Left cardiac atrium (tissue), 4 donors: ENCODE data around the gene MORN5. TPM values are rescaled to one million over a fixed set of nuclear protein-coding genes. Genes with fewer than 3 reads are reported as not detected.
A peak's percentile ranks its signal among the peaks of the same experiment; 100 is the strongest.

ENCODE experiments used
- ATAC-seq, 2 donors: fragments of 200-7000 bp; cut with Tn5 transposase; one replicate each; pipeline ENCODE4 v1.9.1; 2020; ENCODE audit warnings: mild to moderate bottlenecking in 2 of 2, moderate library complexity in 2 of 2
- DNase-seq: peaks from one replicate; pipeline ENCODE4 v3.0.0-alpha.2; 2020
- intact Hi-C, 2 donors: fragments of 100-400 bp; cut with DNase I; formaldehyde crosslinking; loops; one replicate each; pipeline versions ENCODE4 v1.14.1 to v1.15.1; 2022 to 2023
- total RNA-seq, 2 donors: library from RNA; stranded (reverse); fragmentation: NEBNext Ultra II Directional; extraction: Animal tissue kit (Norgen Biotek cat#: 25700); gene quantifications; one replicate each; pipeline ENCODE4 v1.2.1, GENCODE V29; 2021
- donor health status: DM: no; HTN: yes; CAD: no.
- donor health status: DM: no; HTN: yes; CAD: no; lungs with severe emphysema.
- donor health status: DM: yes; HTN: yes; CAD: no.
- donor health status: Dilated cardiomyopathy.

Gene MORN5
- total RNA-seq, 2 donors from 2014 or later: not detected

GRCh38 chr9:122122903-122123632, 36.6 kb upstream of the MORN5 start:
- ATAC-seq (peak; percentile 15 to 21), DNase-seq (peak; percentile 70)

GRCh38 chr9:122124048-122124447, 35.7 kb upstream of the MORN5 start:
- ATAC-seq: no peak
- intact Hi-C loops: loop anchor here in 1 of 2 donors (10.0 kb wide), 2 partner anchors 131 to 691 kb away; no protein-coding TSS in a partner anchor
- DNase-seq: no peak

More at GRCh38 chr9:122122903-122123632, 36.6 kb upstream of the MORN5 start:
- intact Hi-C loops: loop anchor here (1.0 to 10.0 kb wide), 3 partner anchors 24 to 692 kb away; no protein-coding TSS in a partner anchor

DNA sequence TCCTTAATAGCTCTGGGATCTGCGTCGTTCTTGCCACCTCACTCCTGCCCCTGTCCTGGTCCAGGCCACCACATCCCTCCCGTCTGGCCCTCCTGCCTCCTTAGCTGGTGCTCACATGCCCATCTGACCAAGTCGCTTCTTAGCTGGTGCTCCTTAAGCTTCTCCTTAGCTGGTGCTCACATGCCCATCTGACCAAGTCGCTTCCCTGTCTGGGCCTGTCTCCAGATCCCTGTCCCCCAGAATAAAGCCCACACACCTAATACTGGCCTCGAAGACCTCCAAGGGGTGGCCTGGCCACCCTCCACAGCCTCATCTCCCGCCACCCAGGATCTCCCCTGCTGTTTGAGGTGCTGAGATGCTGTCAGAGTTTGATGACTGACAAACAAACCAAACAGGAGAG, 35.2 kb upstream of the MORN5 start:
- no peak for DNase-seq
- intact Hi-C loops: loop anchor here in 1 of 2 donors (10.0 kb wide), 2 partner anchors 130 to 690 kb away; no protein-coding TSS in a partner anchor
- no peak for ATAC-seq

GRCh38 chr9:122125158-122125508, 34.6 kb upstream of the MORN5 start:
- DNase-seq: peak; percentile 79
- intact Hi-C loops: loop anchor here (1.0 to 10.0 kb wide), 3 partner anchors 130 to 690 kb away; no protein-coding TSS in a partner anchor
- peak; percentile 82 to 89 for ATAC-seq

GRCh38 chr9:122125509-122126330, 34.0 kb upstream of the MORN5 start:
- ATAC-seq (peak; percentile 23 to 54), DNase-seq (no peak)
- intact Hi-C loops: loop anchor here (1.0 to 10.0 kb wide), 3 partner anchors 129 to 689 kb away; no protein-coding TSS in a partner anchor

GRCh38 chr9:122126331-122127261, 33.1 kb upstream of the MORN5 start:
- DNase-seq (no peak), ATAC-seq (peak; percentile 10 to 37)
- intact Hi-C loops: loop anchor here in 1 of 2 donors (10.0 kb wide), 2 partner anchors 128 to 688 kb away; no protein-coding TSS in a partner anchor

DNA sequence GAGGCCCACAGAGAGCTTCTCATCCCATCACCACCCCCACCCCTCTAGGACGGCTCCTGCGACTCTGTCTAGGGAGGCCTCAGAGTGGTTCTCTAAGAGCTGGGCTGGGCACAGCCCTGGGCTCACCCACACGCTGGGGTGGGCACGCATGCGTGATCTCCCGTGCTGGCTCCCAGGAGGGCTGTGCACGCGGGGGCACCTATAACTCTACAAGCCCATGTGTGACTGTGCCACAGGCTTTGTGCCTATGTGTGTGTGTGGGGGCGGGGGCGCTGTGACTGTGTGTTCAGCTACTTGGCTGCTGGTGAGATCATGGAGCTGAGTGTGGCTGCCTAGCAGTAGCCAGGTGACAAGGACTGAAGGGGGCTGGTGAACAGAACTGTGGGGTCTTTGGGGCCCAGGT, 32.3 kb upstream of the MORN5 start:
- ATAC-seq (no peak), DNase-seq (no peak)
- intact Hi-C loops: loop anchor here in 1 of 2 donors (10.0 kb wide), 2 partner anchors 127 to 687 kb away; no protein-coding TSS in a partner anchor

DNA sequence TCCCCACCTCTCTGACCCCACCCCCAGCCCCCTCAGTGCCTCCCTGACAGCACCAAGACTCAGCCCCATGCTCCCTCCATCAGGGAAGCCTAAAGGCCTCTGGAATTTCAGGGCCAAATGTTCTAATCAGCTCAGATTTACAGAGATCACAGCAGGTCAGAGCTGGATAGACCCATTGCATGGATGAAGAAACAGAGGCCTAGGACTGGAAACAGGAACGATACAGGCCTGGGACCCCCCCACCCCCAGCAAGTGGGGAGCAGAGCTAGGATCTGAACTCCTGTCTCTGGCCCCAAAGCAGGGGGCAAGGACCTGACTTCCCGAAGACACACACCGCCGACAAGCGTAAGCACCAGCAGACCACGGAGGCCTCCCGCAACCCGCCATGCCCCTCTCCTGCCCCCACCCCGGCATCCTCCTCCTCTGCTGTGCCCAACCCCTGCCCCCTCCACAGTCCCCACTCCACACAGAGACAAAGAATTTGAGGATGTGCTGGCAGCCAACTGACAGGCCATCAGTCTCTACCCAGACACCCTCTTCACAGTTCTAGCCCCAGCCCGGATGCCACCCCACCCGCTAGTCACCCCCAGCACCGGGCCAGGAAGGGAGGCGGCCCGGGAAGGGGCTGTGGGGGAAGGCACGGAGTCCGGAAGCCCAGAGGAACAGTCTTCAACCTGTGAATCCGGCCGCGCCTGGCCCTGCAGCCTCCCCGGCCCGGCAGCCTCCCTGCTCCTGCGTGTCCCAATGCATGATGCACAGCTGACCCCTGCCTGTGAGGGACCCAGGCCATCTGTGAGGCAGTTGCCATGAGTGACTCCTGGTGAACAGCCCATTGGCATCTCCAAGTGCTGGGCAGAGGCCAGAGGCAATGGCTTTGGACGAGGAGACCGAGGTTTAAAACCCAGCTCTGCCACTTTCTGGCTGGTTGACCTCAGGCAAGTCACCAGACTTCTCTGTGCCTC, 31.4 kb upstream of the MORN5 start:
- DNase-seq: peak; percentile 43
- peak in 1 of 2 donors; percentile 21 for ATAC-seq
- intact Hi-C loops: loop anchor here in 1 of 2 donors (10.0 kb wide), 2 partner anchors 127 to 687 kb away; no protein-coding TSS in a partner anchor

GRCh38 chr9:122128969-122129343, 30.8 kb upstream of the MORN5 start:
- no peak for ATAC-seq
- intact Hi-C loops: loop anchor here in 1 of 2 donors (10.0 kb wide), 2 partner anchors 126 to 686 kb away; no protein-coding TSS in a partner anchor
- DNase-seq: no peak

GRCh38 chr9:122129969-122130368, 29.7 kb upstream of the MORN5 start:
- no peak for DNase-seq
- no peak for ATAC-seq
- intact Hi-C loops: loop anchor here in 1 of 2 donors (10.0 kb wide), 2 partner anchors 125 to 685 kb away; no protein-coding TSS in a partner anchor

GRCh38 chr9:122130837-122131236, 28.9 kb upstream of the MORN5 start:
- ATAC-seq (no peak), DNase-seq (no peak)
- intact Hi-C loops: no loop called here

DNA sequence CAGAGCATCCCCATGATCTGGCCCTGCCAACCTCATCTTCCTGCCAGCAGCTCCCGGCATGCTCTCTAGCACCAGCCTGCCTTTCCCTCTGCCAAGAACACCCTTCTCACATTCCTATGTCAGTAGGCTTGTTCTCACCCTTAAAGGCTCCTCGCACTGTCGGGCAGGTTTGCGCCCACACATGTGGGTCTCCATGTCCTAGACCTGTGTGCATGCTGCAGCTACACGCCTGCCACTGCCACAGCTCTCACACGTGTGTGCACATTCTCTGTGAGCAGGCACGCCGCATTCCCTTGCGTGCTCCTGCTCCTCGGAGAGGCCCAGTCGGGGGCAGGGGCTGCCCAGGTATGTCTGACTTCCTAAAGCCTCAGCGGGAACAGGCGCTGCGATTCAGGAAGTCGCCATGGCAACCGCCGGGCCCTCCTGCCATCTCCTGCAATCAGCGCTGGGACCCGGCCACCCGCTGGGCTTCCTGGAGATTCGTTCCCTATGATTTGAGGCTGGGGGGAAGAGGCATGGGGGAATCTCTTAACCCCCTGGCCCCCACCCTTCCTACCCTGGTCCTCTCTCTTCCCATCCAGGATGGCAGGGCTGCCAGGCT, 28.2 kb upstream of the MORN5 start:
- intact Hi-C loops: no loop called here
- ATAC-seq (peak; percentile 57 to 70), DNase-seq (no peak)

DNA sequence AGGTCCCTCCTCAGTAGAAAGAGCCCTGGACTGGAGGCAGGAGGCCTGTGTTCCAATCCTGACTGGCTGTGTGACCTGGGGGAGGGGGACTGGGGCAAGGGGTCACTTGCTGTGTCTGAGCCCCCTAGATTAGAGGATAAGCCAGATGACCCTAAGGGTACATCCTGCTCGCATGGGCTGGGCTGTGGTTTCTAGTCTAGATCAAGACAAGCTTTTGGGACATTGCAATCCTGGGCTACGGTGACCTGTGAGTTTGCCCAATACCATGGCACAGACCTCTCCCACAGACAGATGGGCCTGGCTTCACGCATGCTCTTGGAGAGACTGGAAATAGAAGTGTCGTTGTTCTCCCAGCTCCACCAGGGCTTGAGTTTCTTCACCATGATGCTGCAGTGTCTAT, 27.2 kb upstream of the MORN5 start:
- intact Hi-C loops: no loop called here
- ATAC-seq: no peak
- no peak for DNase-seq

DNA sequence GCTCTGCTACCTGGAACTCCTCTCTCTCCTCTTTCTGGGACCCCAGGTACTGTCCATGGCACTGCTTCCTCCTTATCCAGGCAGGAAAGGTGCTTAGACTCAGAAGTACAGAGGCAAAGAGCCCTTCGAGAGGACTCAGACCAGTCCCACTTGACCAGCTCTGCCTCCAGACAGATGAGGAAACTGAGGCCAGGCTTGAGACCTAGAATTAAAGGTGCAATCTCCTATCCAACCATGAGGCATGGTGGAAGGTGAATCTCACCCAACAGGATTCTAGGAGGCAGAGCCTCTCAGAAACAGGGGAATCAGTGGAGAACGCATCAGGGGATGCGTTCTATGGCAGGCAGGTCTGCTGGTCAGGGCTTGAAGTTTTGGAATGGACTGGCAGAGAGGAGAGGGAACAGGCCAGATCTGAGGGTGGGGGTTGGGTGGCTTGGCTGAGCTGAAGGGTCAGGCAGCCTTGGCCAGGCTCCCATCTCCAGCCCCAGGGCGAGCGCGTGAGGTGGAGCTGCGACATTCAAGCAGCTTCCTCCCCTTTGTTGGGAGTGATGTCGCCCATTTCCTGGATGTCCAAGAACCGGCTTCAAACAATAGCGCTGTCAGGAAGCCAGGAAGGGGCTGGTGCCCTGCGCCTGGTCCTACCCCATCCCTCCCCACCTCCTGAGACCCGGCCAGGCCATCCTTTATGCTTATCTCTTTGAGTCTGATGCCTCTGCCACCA, 26.3 kb upstream of the MORN5 start:
- intact Hi-C loops: no loop called here
- DNase-seq (peak; percentile 69), ATAC-seq (peak; percentile 32 to 46)

DNA sequence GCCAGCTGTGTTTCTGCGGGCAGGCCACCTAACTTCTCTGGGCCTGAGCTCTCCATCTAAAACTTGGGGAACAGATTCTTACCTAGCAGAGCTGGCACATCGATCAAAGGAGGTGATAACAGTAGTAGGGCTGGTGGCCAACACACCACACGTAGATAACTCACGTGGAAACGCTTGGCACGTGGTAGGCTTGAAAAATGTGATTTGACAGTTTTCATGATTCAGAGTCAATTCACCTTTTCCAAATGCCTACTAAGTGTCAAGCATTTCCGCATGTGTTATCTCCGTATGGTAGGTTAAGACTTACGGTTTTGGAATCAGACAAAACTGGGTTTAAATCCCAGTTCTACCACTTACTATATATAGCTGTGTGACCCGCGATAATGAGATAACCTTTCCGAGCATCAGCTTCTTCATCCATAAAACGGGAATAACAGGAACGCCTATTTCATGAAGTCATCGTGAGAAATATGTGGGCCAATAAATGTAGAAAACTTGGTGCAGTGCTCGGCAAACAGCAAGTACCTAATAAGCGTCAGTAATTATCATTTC, 25.6 kb upstream of the MORN5 start:
- ATAC-seq (no peak), DNase-seq (no peak)
- intact Hi-C loops: no loop called here
